Left lung (tissue), 10 donors: ENCODE measurements around the gene TCTN2. TPM values are rescaled to one million over a fixed set of nuclear protein-coding genes. Genes with fewer than 3 reads are reported as not detected.

Experiments used
- ATAC-seq: fragments of 200-7000 bp; cut with Tn5 transposase; one replicate; pipeline ENCODE4 v1.9.1; 2020; ENCODE audit warnings: moderate library complexity
- DNase-seq, 4 donors: peaks; one replicate each; pipeline ENCODE4 v3.0.0-alpha.2; 2013 to 2020
- H3K27ac ChIP-seq, 2 donors: fragments of 200-600 bp; sonication (generic) in 1 of 2; one replicate each; pipeline versions ENCODE4 v1.5.0 to v1.8.0; 2020 to 2021
- H3K27me3 ChIP-seq, 2 donors: fragments of 200-600 bp; sonication (generic) in 1 of 2; one replicate each; pipeline versions ENCODE4 v1.5.0 to v1.8.0; 2020 to 2021
- H3K36me3 ChIP-seq, 2 donors: fragments of 200-600 bp; sonication (generic) in 1 of 2; one replicate each; pipeline versions ENCODE4 v1.5.0 to v1.8.0; 2020 to 2021
- H3K4me1 ChIP-seq, 2 donors: fragments of 200-600 bp; one replicate each; pipeline ENCODE4 v1.8.0; 2021
- H3K4me3 ChIP-seq, 2 donors: fragments of 200-600 bp; sonication (generic) in 1 of 2; one replicate each; pipeline versions ENCODE4 v1.5.0 to v1.8.0; 2020 to 2021; ENCODE audit warnings: mild to moderate bottlenecking in 1 of 2
- H3K9me3 ChIP-seq, 2 donors: fragments of 200-600 bp; sonication (generic) in 1 of 2; one replicate each; pipeline versions ENCODE4 v1.5.0 to v1.8.0; 2020 to 2021
- intact Hi-C, 2 donors: fragments of 100-400 bp; cut with DNase I; formaldehyde crosslinking; loops; one replicate each; pipeline versions ENCODE4 v1.11.2 to v1.14.2; 2022
- polyA plus RNA-seq, 6 donors: library from polyadenylated mRNA; unstranded; fragments of 120-200 nt; gene quantifications; one replicate each; pipeline ENCODE4 v1.2.1, GENCODE V29; 2013; ENCODE audit not compliant: insufficient read length in 6 of 6
- total RNA-seq, 2 donors: library from RNA; stranded (reverse); fragmentation: NEBNext Ultra II Directional; extraction: Animal tissue kit (Norgen Biotek cat#: 25700); gene quantifications; one replicate each; pipeline ENCODE4 v1.2.1, GENCODE V29; 2021
- TF ChIP-seq, protein P1 (sequence below), 2 donors: fragments of 200-600 bp; sonication (generic) in 1 of 2; IDR thresholded peaks; one replicate each; pipeline versions ENCODE4 v1.5.0 to v1.8.0; 2021; ENCODE audit warnings: antibody characterized with exemption in 2 of 2
- donor health status: DM: no; HTN: yes; CAD: no.
- donor health status: DM: no; HTN: no; CAD: no.

Gene TCTN2
- total and polyA plus RNA-seq, 8 donors, result 11.0 to 30.2 (median 24.6) TPM

DNA sequence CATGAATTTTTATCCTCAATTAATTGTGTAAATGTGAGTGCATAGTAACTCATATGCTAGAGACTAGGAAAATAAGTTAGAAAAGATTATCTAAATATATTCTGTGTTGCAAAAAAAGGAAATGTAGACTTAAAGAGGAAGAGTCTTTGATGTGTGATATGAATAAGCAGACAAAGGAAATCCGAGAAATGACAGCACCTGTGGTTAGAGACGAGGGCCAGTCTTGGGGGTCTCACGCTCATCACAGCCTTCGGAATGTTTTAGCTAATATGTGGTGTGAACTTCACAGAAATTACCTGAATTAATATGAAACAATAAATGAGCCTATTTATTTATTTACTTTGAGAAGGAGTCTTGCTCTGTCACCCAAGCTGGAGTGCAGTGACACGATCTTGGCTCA lies 52.9 kb downstream of the TCTN2 start:
- intact Hi-C loops, result no loop called here
- TF ChIP-seq, protein P1, sequence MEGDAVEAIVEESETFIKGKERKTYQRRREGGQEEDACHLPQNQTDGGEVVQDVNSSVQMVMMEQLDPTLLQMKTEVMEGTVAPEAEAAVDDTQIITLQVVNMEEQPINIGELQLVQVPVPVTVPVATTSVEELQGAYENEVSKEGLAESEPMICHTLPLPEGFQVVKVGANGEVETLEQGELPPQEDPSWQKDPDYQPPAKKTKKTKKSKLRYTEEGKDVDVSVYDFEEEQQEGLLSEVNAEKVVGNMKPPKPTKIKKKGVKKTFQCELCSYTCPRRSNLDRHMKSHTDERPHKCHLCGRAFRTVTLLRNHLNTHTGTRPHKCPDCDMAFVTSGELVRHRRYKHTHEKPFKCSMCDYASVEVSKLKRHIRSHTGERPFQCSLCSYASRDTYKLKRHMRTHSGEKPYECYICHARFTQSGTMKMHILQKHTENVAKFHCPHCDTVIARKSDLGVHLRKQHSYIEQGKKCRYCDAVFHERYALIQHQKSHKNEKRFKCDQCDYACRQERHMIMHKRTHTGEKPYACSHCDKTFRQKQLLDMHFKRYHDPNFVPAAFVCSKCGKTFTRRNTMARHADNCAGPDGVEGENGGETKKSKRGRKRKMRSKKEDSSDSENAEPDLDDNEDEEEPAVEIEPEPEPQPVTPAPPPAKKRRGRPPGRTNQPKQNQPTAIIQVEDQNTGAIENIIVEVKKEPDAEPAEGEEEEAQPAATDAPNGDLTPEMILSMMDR (IDR thresholded peaks at IDR 0.05), result no peak
- H3K27ac ChIP-seq, result no peak overlapping the region
- no peaks in the 10 kb centered on the region for H3K4me1 ChIP-seq
- H3K9me3 ChIP-seq, result no peaks in the 10 kb centered on the region
- no peaks in the 10 kb centered on the region for H3K27me3 ChIP-seq
- no peak for ATAC-seq
- no peak overlapping the region for H3K4me3 ChIP-seq
- peaks cover 2 to 88% of the 10 kb centered on the region in 2 donors for H3K36me3 ChIP-seq
- DNase-seq, result no peak

DNA sequence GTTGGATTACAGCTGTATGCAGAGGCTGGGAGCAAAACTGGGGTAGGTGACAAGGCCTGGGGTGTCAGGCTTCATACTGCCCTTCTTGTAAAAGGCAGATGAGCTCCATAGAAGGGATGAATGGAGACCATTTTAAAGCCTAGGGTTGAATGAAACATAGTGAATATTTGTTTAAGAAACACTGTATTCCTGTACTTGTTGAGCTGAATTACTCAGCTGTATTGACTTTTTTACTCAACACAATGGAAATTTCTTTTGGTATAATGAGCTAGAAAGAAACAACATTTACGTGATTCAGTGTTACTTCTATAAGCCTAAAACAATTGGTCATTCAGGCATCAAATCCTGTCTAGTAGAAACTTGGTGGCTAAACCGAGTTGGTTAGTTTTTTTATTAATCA lies 55.3 kb downstream of the TCTN2 start:
- ATAC-seq (no peak), DNase-seq (no peak)
- Histone ChIP-seq H3K9me3 (no peaks in the 10 kb centered on the region), H3K36me3 (peaks cover 2 to 85% of the 10 kb centered on the region in 2 donors), H3K27me3 (no peaks in the 10 kb centered on the region), H3K27ac (no peak overlapping the region), H3K4me1 (no peaks in the 10 kb centered on the region), H3K4me3 (no peak overlapping the region)
- TF ChIP-seq, protein P1 (IDR thresholded peaks at IDR 0.05), result no peak
- intact Hi-C loops, result no loop called here

DNA sequence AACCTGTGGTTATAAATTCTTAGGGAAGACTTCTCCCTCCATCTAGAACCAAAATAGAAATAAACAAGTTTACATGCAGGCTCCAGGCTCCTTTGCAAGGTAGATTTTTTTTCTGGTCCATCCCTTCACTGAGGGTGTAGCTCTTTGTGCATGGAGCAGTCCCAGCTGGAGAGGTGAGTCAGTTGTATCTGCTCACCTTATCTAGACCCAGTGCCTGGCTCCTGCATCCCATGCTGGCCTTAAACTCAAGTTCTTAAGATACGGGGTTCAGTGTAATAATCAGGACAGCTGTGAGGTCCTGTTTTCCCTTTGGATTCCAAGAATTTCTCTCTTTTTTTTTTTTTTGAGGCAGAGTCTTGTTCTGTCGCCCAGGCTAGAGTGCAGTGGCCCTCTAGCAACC lies 56.0 kb downstream of the TCTN2 start:
- intact Hi-C loops, result no loop called here
- Histone ChIP-seq H3K27ac (no peak overlapping the region), H3K4me3 (no peak overlapping the region), H3K27me3 (no peaks in the 10 kb centered on the region), H3K36me3 (peaks cover 2 to 86% of the 10 kb centered on the region in 2 donors), H3K4me1 (no peaks in the 10 kb centered on the region), H3K9me3 (no peaks in the 10 kb centered on the region)
- TF ChIP-seq, protein P1 (IDR thresholded peaks at IDR 0.05), result no peak
- no peak for DNase-seq
- no peak for ATAC-seq

DNA sequence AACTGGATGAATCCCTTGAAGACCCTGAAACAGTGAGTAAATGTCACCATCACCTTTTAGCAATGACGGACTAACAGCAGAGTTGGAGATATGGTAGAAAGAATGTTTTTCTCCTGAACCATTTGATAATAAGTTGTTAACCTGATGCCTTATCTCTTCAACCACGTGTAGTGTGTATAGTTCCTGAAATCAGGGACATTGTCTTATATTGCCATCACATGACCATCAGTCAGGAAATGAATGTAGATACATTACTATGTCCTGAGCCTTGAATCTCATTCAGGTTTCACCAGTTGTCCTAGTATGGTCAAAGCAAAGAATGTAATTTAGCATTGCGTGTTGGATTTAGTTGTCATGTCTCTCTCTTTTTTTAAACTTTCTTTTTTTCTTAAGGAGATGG lies 57.0 kb downstream of the TCTN2 start:
- no peaks in the 10 kb centered on the region for H3K4me1 ChIP-seq
- intact Hi-C loops, result no loop called here
- no peaks in the 10 kb centered on the region for H3K9me3 ChIP-seq
- DNase-seq (no peak), ATAC-seq (no peak)
- H3K27ac ChIP-seq, result no peak overlapping the region
- no peaks in the 10 kb centered on the region for H3K27me3 ChIP-seq
- H3K36me3 ChIP-seq, result peaks cover 2 to 86% of the 10 kb centered on the region in 2 donors
- H3K4me3 ChIP-seq, result no peak overlapping the region
- TF ChIP-seq, protein P1 (IDR thresholded peaks at IDR 0.05), result no peak

DNA sequence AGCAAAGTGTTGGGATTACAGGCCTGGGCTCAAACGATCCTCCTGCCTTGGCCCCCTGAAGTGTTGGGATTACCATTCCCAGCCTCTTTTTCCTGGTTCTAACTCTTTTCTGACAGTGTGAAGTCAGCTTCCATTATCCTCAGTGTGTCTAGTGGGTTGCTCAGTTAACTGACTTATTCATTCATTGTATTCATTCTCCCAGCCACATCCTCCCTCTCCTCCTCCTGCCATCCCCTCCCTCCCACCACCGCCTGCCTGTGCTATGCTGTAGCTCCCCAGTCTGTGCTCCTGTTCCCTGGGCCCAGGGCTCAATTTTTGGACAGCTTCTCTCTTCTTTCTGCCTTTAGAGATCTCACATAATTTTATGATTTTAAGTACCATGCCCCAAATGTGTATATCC lies 60.7 kb downstream of the TCTN2 start:
- H3K4me1 ChIP-seq, result no peaks in the 10 kb centered on the region
- H3K4me3 ChIP-seq, result no peak overlapping the region
- no peaks in the 10 kb centered on the region for H3K9me3 ChIP-seq
- H3K27ac ChIP-seq, result no peak overlapping the region
- intact Hi-C loops, result no loop called here
- H3K27me3 ChIP-seq, result no peaks in the 10 kb centered on the region
- H3K36me3 ChIP-seq, result peaks cover 0 to 92% of the 10 kb centered on the region in 2 donors
- DNase-seq (no peak), ATAC-seq (no peak)
- TF ChIP-seq, protein P1 (IDR thresholded peaks at IDR 0.05), result no peak
